CD4-positive, alpha-beta memory T cell (primary cell): ENCODE measurements around the gene USP43. TPM values are rescaled to one million over a fixed set of nuclear protein-coding genes. Genes with fewer than 3 reads are reported as not detected.

Experiments
- CTCF ChIA-PET: fragments of 350-600 bp; sonication (Branson Sonifier 250); formaldehyde crosslinking; loops from one replicate; lab custom pipeline; 2021; ENCODE audit warnings: inconsistent platforms; ENCODE audit not compliant: partially characterized antibody; lab: Charles Lee
- POLR2A ChIA-PET: fragments of 350-600 bp; sonication (Branson Sonifier 250); formaldehyde crosslinking; loops from one replicate; lab custom pipeline; 2021; ENCODE audit not compliant: partially characterized antibody; lab: Charles Lee
- DNase-seq, 5 donors: peaks; one replicate each; pipeline versions ENCODE4 v3.0.0 to v3.0.0-alpha.2; 2020 to 2022; ENCODE audit warnings: mixed read lengths in 1 of 5
- H3K27ac ChIP-seq: one replicate; pipeline ENCODE4 v1.7.0; 2013; ENCODE audit warnings: low read depth, low read length
- H3K27me3 ChIP-seq: 2 replicates; pipeline ENCODE4 v1.7.0; 2013; ENCODE audit warnings: mild to moderate bottlenecking, low read length, moderate library complexity; ENCODE audit not compliant: insufficient read depth
- H3K36me3 ChIP-seq: 2 replicates; pipeline ENCODE4 v1.7.0; 2013; ENCODE audit warnings: mild to moderate bottlenecking, low read length, moderate library complexity; ENCODE audit not compliant: insufficient read depth
- H3K4me1 ChIP-seq: 2 replicates; pipeline ENCODE4 v1.7.0; 2013; ENCODE audit warnings: mild to moderate bottlenecking, low read length, moderate library complexity; ENCODE audit not compliant: insufficient read depth
- H3K4me3 ChIP-seq, 2 donors: one replicate each; pipeline ENCODE4 v1.7.0; 2013; ENCODE audit warnings: low read length in 2 of 2, mild to moderate bottlenecking in 1 of 2
- H3K9me3 ChIP-seq, 2 donors: one replicate each; pipeline ENCODE4 v1.7.0; 2013; ENCODE audit warnings: low read length in 2 of 2, control low read depth in 1 of 2; ENCODE audit not compliant: control insufficient read depth in 1 of 2
- H3K27ac Mint-ChIP-seq, 7 donors: one replicate each; pipeline ENCODE4 v1.8.0; 2020 to 2021; ENCODE audit warnings: mixed read lengths in 7 of 7, mild to moderate bottlenecking in 6 of 7, inconsistent platforms in 3 of 7, moderate library complexity in 3 of 7
- H3K27me3 Mint-ChIP-seq, 2 donors: one replicate each; pipeline ENCODE4 v1.8.0; 2020 to 2021; ENCODE audit warnings: mixed read lengths in 2 of 2
- H3K36me3 Mint-ChIP-seq, 2 donors: one replicate each; pipeline ENCODE4 v1.8.0; 2020 to 2021; ENCODE audit warnings: mixed read lengths in 2 of 2, inconsistent platforms in 1 of 2, mild to moderate bottlenecking in 1 of 2
- H3K4me1 Mint-ChIP-seq, 4 donors: one replicate each; pipeline ENCODE4 v1.8.0; 2020 to 2021; ENCODE audit warnings: mixed read lengths in 4 of 4, mild to moderate bottlenecking in 1 of 4
- H3K4me3 Mint-ChIP-seq, 8 donors: one replicate each; pipeline ENCODE4 v1.8.0; 2020 to 2021; ENCODE audit warnings: mixed read lengths in 8 of 8, mild to moderate bottlenecking in 7 of 8, moderate library complexity in 6 of 8, inconsistent platforms in 3 of 8
- H3K9me3 Mint-ChIP-seq, 8 donors: one replicate each; pipeline ENCODE4 v1.8.0; 2020 to 2021; ENCODE audit warnings: mixed read lengths in 8 of 8, mild to moderate bottlenecking in 5 of 8, inconsistent platforms in 3 of 8, moderate library complexity in 1 of 8
- intact Hi-C: fragments of 100-400 bp; cut with micrococcal nuclease; formaldehyde crosslinking; loops from one replicate; pipeline ENCODE4 v1.15.1; 2023
- polyA plus RNA-seq, 2 donors: library from polyadenylated mRNA; unstranded; fragments of 300-500 nt; fragmentation: Illumina TruSeq; gene quantifications; one replicate each; pipeline ENCODE4 v1.2.3, GENCODE V29; 2021
- total RNA-seq, 2 experiments: library from RNA; stranded (reverse); gene quantifications; one replicate each; pipeline ENCODE4 v1.2.3, GENCODE V29; 2021

The USP43 gene
- total and polyA plus RNA-seq, 4 experiments from 2014 or later: 0.17 to 0.22 TPM; not detected in 2

- Histone ChIP-seq H3K36me3 (no peaks in the 10 kb centered on the region), H3K27ac (no peak overlapping the region), H3K4me1 (no peaks in the 10 kb centered on the region), H3K27me3 (no peaks in the 10 kb centered on the region), H3K9me3 (no peaks in the 10 kb centered on the region), H3K4me3 (no peak overlapping the region)
- Mint-ChIP-seq H3K4me1 (no peaks in the 10 kb centered on the region), H3K4me3 (no peak overlapping the region), H3K27ac (no peak overlapping the region), H3K9me3 (no peaks in the 10 kb centered on the region), H3K36me3 (no peaks in the 10 kb centered on the region), H3K27me3 (peaks cover 0 to 11% of the 10 kb centered on the region in 2 donors)
- no peak for DNase-seq
- ChIA-PET CTCF (no interaction called here), POLR2A (no interaction called here)
- intact Hi-C loops: no loop called here
Observed at GRCh38 chr17:9707948-9708347, 62.6 kb downstream of the USP43 start.

GRCh38 chr17:9714801-9715200, 69.5 kb downstream of the USP43 start:
- H3K27ac ChIP-seq: no peak overlapping the region
- Mint-ChIP-seq H3K27ac (no peak overlapping the region), H3K9me3 (no peaks in the 10 kb centered on the region), H3K4me3 (no peak overlapping the region), H3K27me3 (peaks cover 6 to 7% of the 10 kb centered on the region in 2 donors), H3K4me1 (no peaks in the 10 kb centered on the region), H3K36me3 (no peaks in the 10 kb centered on the region)
- no peaks in the 10 kb centered on the region for H3K27me3 ChIP-seq
- H3K9me3 ChIP-seq: no peaks in the 10 kb centered on the region
- no peak overlapping the region for H3K4me3 ChIP-seq
- ChIA-PET POLR2A (no interaction called here), CTCF (no interaction called here)
- H3K4me1 ChIP-seq: no peaks in the 10 kb centered on the region
- intact Hi-C loops: no loop called here
- no peaks in the 10 kb centered on the region for H3K36me3 ChIP-seq
- DNase-seq: no peak

GRCh38 chr17:9715503-9716016, 70.2 kb downstream of the USP43 start:
- H3K27me3 Mint-ChIP-seq: peaks cover 6 to 7% of the 10 kb centered on the region in 2 donors
- intact Hi-C loops: no loop called here
- H3K4me3 Mint-ChIP-seq: no peak overlapping the region
- ChIA-PET CTCF (no interaction called here), POLR2A (no interaction called here)
- Histone ChIP-seq H3K27me3 (no peaks in the 10 kb centered on the region), H3K4me3 (no peak overlapping the region), H3K27ac (no peak overlapping the region), H3K36me3 (no peaks in the 10 kb centered on the region), H3K9me3 (no peaks in the 10 kb centered on the region), H3K4me1 (no peaks in the 10 kb centered on the region)
- no peaks in the 10 kb centered on the region for H3K9me3 Mint-ChIP-seq
- H3K4me1 Mint-ChIP-seq: no peaks in the 10 kb centered on the region
- DNase-seq: no peak
- no peaks in the 10 kb centered on the region for H3K36me3 Mint-ChIP-seq
- no peak overlapping the region for H3K27ac Mint-ChIP-seq

- Histone ChIP-seq H3K27ac (no peak overlapping the region), H3K4me1 (no peaks in the 10 kb centered on the region), H3K4me3 (no peak overlapping the region), H3K36me3 (no peaks in the 10 kb centered on the region), H3K9me3 (no peaks in the 10 kb centered on the region), H3K27me3 (no peaks in the 10 kb centered on the region)
- Mint-ChIP-seq H3K4me3 (no peak overlapping the region), H3K27me3 (peaks cover 3 to 9% of the 10 kb centered on the region in 2 donors), H3K36me3 (no peaks in the 10 kb centered on the region), H3K27ac (no peak overlapping the region), H3K9me3 (no peaks in the 10 kb centered on the region), H3K4me1 (peaks cover 0 to 1% (median 0%) of the 10 kb centered on the region in 4 donors)
- no peak for DNase-seq
- intact Hi-C loops: no loop called here
- POLR2A ChIA-PET: no interaction called here
- CTCF ChIA-PET: no interaction called here
Observed at GRCh38 chr17:9725575-9725974, 80.3 kb downstream of the USP43 start.

DNA sequence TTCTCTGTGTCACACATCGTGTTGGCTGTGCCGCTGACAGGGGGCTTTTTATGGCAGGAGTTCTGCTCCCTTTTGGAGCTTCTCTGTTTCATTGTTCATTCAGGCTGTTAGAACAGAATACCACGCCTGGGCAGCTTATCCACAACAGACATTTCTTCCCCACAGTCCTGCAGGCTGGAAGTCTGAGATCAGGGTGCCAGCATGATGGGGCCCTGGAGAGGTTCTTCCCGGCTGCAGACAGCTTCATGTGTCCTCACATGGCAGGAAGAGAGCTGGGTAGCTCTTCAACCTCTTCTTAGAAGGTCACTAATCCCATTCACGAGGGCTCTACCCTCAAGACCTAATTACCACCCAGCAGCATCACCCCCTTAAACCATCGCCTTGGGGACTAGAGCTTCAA, 81.0 kb downstream of the USP43 start:
- Mint-ChIP-seq H3K4me3 (no peak overlapping the region), H3K36me3 (no peaks in the 10 kb centered on the region), H3K27ac (no peak overlapping the region), H3K27me3 (peaks cover 3 to 9% of the 10 kb centered on the region in 2 donors), H3K9me3 (no peaks in the 10 kb centered on the region), H3K4me1 (peaks cover 0 to 1% (median 0%) of the 10 kb centered on the region in 4 donors)
- Histone ChIP-seq H3K27ac (no peak overlapping the region), H3K36me3 (no peaks in the 10 kb centered on the region), H3K4me3 (no peak overlapping the region), H3K4me1 (no peaks in the 10 kb centered on the region), H3K27me3 (no peaks in the 10 kb centered on the region), H3K9me3 (no peaks in the 10 kb centered on the region)
- intact Hi-C loops: no loop called here
- no peak for DNase-seq
- POLR2A ChIA-PET: no interaction called here
- CTCF ChIA-PET: interaction anchor here (1.0 kb wide), 1 partner anchor 9 kb away, joined by 3 read pairs; no protein-coding TSS in a partner anchor

DNA sequence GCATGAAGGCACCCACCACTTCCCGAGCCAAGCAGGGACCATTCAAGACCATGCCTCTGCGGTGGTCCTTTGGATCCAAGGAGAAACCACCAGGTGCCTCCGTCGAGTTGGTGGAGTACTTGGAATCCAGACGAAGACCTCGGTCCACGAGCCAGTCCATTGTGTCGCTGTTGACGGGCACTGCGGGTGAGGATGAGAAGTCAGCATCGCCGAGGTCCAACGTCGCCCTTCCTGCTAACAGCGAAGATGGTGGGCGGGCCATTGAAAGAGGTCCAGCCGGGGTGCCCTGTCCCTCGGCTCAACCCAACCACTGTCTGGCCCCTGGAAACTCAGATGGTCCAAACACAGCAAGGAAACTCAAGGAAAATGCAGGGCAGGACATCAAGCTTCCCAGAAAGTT, 82.7 kb downstream of the USP43 start:
- H3K4me1 ChIP-seq: no peaks in the 10 kb centered on the region
- Mint-ChIP-seq H3K36me3 (no peaks in the 10 kb centered on the region), H3K27ac (no peak overlapping the region), H3K27me3 (peaks cover 3 to 9% of the 10 kb centered on the region in 2 donors), H3K4me1 (peaks cover 0 to 1% (median 0%) of the 10 kb centered on the region in 4 donors), H3K4me3 (no peak overlapping the region), H3K9me3 (no peaks in the 10 kb centered on the region)
- intact Hi-C loops: no loop called here
- CTCF ChIA-PET: interaction anchor here (0.9 to 1.9 kb wide), 4 partner anchors 9 to 23 kb away, joined by 3 to 7 read pairs (median 5); no protein-coding TSS in a partner anchor
- H3K9me3 ChIP-seq: no peaks in the 10 kb centered on the region
- no peak overlapping the region for H3K27ac ChIP-seq
- H3K4me3 ChIP-seq: no peak overlapping the region
- no peak for DNase-seq
- POLR2A ChIA-PET: no interaction called here
- H3K27me3 ChIP-seq: no peaks in the 10 kb centered on the region
- no peaks in the 10 kb centered on the region for H3K36me3 ChIP-seq

DNA sequence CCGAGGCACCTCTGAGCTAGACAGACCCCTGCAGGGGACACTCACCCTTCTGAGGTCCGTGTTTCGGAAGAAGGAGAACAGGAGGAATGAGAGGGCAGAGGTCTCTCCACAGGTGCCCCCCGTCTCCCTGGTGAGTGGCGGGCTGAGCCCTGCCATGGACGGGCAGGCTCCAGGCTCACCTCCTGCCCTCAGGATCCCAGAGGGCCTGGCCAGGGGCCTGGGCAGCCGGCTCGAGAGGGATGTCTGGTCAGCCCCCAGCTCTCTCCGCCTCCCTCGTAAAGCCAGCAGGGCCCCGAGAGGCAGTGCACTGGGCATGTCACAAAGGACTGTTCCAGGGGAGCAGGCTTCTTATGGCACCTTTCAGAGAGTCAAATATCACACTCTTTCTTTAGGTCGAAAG, 83.2 kb downstream of the USP43 start:
- H3K4me3 Mint-ChIP-seq: no peak overlapping the region
- Histone ChIP-seq H3K4me1 (no peaks in the 10 kb centered on the region), H3K36me3 (no peaks in the 10 kb centered on the region), H3K27me3 (no peaks in the 10 kb centered on the region), H3K27ac (no peak overlapping the region), H3K9me3 (no peaks in the 10 kb centered on the region), H3K4me3 (no peak overlapping the region)
- H3K4me1 Mint-ChIP-seq: peaks cover 0 to 1% (median 0%) of the 10 kb centered on the region in 4 donors
- H3K9me3 Mint-ChIP-seq: no peaks in the 10 kb centered on the region
- peaks cover 3 to 9% of the 10 kb centered on the region in 2 donors for H3K27me3 Mint-ChIP-seq
- ChIA-PET CTCF (interaction anchor here (0.7 to 1.9 kb wide), 6 partner anchors 9 to 43 kb away, joined by 3 to 7 read pairs (median 4); no protein-coding TSS in a partner anchor), POLR2A (no interaction called here)
- no peak overlapping the region for H3K27ac Mint-ChIP-seq
- no peak for DNase-seq
- no peaks in the 10 kb centered on the region for H3K36me3 Mint-ChIP-seq
- intact Hi-C loops: no loop called here
